CD4-positive, alpha-beta T cell treated with Interleukin-21 for 1 hour (primary cell): Measurements from ENCODE around the gene KRT12.

Experiments
- DNase-seq: peaks from one replicate; pipeline ENCODE4 v3.0.0-alpha.2; 2020

Gene KRT12

DNA sequence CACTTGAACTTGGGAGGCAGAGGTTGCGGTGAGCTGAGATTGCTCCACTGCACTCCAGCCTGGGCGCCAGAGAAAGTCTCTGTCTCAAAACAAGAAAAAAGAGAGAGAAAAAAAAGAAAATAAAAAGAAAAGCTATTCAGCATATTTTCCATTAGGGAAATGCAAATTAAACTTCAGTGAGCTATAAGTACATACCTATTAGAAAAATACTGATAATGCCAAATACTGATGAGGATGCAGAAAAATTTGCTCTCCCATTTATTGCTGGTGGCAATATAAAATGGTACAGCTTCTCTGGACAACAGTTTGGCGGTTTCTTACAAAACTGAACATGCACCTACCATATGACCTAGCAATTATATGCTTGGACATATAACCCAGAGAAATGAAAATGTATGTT, 54.4 kb downstream of the KRT12 start:
- DNase-seq, result no peak
